HG03095 (cell line): ENCODE measurements around the gene MCRIP2.
A peak's percentile ranks its signal among the peaks of the same experiment; 100 is the strongest.
"Not testable (repeated sequence)": the region's sequence is repeated elsewhere in the genome, so short reads cannot be mapped to it uniquely, and the experiment has no call there.

Source experiments
- ATAC-seq: cut with Tn5 transposase; IDR thresholded peaks from one replicate; pipeline ENCODE4 v1.9.1; 2021; ENCODE audit warnings: moderate library complexity; ENCODE audit not compliant: unreplicated experiment

The MCRIP2 gene, protein sequence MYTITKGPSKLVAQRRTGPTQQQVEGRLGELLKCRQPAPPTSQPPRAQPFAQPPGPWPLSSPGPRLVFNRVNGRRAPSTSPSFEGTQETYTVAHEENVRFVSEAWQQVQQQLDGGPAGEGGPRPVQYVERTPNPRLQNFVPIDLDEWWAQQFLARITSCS

GRCh38 chr16:641326-642188, at the start of gene MCRIP2:
MCRIP2 (plus strand) TSS chr16:641828; CDS start chr16:641992, 164 bp downstream.
- ATAC-seq, result peak; percentile 43

GRCh38 chr16:591892-592517, 49.6 kb upstream of the MCRIP2 start:
- no peak for ATAC-seq

DNA sequence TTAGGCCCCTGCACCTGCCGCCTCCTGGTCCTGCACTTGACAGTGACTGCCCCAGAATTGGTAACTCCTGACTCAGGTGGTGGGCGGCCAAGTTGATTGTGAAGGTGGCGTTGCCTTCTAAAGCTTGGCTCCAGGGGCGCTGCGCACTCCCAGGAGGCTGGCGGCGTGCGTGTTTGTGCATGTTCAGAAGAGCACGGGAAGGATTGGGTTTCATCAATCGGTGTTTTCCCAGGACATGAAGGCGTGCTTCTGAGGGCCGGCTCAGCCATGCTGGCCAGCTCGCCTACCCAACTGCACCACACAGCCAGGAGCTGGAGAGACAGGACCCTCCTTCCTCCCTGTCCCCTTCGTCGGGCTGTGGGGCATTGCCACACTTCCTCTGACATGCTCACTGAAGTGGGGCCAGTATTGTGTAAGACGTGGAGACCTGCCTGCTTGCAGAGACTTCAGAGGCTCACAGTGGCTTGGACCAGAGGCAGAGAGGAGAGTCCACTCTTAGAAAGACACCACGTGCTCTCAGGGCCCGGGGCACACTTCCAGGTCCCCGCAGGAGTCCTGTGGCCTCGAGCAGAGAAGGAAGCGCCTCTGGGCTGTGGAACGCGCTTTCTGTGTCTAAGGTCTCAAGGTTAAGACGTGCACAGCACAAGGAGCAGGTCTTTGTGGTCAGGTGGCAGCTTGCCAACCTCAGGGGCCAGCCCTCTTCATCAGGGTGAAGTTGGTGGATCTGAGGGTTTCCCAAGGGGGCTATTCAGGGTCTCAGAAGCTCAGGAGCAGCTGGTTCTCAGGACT, 48.9 kb upstream of the MCRIP2 start:
- ATAC-seq, result no peak

DNA sequence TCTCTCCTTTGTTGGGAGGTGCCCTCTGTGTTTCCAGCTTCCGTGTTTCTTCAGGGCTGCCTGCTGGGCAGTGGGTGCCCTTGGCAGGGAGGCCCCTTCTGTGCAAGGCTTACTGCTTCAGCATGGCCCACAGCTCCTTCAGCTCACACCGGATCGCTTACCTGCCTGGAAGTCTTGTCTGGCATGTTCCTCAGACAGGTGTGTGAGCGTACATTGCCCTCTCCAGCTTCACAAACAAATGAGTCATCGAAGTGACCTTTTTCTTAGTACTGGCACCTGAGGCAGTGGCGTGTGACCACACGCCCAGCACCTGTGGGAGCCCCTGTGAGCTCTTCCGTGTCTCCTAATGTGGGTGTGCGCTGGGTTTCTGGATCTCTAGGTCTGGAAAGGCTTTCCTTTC, 48.2 kb upstream of the MCRIP2 start:
- no peak for ATAC-seq

GRCh38 chr16:593807-594206, 47.8 kb upstream of the MCRIP2 start:
- no peak for ATAC-seq

GRCh38 chr16:595094-595528, 46.5 kb upstream of the MCRIP2 start:
- ATAC-seq, result no peak

- no peak for ATAC-seq
Observed at GRCh38 chr16:595942-596735, 45.5 kb upstream of the MCRIP2 start.

DNA sequence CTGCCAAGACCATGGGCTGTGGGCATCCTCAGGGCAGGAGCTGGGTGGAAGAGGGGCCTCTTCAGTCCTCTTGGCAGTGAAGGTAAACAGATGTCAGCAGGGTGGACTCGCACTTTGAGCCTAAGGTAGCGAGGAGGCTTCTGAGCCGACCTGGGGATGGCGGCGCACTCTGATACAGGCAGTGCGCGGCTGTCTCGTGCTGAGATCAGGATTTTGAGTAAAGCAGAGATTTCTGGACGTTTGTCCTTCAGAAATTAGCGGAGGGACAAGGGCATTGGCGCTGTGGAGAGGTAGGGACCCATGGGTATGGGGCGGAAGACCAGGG, 44.9 kb upstream of the MCRIP2 start:
- no peak for ATAC-seq

DNA sequence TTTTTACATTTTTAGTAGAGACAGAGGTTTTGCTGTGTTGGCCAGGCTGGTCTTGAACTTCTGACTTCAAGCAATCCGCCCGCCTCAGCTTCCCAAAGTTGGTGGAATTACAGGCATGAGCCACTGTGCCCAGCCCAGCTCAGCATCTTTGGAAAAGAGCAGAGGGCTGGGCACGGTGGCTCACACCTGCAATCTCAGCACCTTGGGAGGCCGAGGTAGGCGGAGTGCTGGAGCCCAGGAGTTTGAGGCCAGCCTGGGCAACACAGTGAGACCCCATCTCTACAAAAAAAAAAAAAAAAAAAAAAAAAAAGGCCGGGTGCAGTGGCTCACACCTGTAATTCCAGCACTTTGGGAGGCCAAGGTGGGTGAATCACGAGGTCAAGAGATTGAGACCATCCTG, 44.0 kb upstream of the MCRIP2 start:
- not testable (repeated sequence) for ATAC-seq

GRCh38 chr16:598823-599739, 42.5 kb upstream of the MCRIP2 start:
- no peak for ATAC-seq

GRCh38 chr16:600781-601180, 40.8 kb upstream of the MCRIP2 start:
- no peak for ATAC-seq

GRCh38 chr16:603933-604332, 37.7 kb upstream of the MCRIP2 start:
- ATAC-seq, result no peak

- no peak for ATAC-seq
Observed at GRCh38 chr16:606656-607307, 34.8 kb upstream of the MCRIP2 start.

DNA sequence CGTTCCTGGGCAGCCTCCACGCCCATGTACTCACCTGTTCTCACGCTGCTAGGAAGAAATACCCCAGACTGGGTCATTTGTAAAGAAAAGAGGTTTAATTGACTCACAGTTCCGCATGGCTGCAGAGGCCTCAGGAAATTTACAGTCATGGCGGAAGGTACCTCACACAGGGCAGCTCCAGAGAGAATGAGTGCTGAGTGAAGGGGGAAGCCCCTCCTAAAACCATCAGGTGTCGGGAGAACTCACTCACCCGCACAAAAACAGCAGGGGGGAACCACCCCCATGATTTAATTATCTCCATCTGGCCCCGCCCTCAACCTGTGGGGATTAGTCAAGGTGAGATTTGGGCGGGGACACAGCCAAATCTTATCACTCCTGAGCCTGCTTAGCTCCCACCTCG, 33.6 kb upstream of the MCRIP2 start:
- ATAC-seq, result no peak

DNA sequence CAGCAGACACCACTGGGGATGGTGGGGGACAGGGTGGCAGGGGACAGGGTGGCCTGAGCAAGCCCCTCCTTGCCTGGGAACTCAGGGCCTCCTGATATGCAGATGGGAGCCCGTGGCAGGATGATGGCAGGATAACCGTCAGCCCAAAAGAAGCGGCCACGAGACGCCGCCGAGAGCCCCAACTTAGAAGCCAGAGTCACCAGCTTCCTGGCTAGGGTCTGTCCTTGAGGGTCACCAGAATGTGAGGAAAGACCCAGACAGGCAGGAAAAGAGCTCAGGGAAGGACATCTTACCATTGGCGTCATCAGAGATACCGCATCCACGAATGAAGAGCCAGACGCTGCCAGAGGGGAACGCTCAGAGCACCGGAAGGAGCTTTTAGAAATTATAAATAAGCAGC, 32.3 kb upstream of the MCRIP2 start:
- ATAC-seq, result no peak

- no peak for ATAC-seq
Observed at GRCh38 chr16:609984-610383, 31.6 kb upstream of the MCRIP2 start.

DNA sequence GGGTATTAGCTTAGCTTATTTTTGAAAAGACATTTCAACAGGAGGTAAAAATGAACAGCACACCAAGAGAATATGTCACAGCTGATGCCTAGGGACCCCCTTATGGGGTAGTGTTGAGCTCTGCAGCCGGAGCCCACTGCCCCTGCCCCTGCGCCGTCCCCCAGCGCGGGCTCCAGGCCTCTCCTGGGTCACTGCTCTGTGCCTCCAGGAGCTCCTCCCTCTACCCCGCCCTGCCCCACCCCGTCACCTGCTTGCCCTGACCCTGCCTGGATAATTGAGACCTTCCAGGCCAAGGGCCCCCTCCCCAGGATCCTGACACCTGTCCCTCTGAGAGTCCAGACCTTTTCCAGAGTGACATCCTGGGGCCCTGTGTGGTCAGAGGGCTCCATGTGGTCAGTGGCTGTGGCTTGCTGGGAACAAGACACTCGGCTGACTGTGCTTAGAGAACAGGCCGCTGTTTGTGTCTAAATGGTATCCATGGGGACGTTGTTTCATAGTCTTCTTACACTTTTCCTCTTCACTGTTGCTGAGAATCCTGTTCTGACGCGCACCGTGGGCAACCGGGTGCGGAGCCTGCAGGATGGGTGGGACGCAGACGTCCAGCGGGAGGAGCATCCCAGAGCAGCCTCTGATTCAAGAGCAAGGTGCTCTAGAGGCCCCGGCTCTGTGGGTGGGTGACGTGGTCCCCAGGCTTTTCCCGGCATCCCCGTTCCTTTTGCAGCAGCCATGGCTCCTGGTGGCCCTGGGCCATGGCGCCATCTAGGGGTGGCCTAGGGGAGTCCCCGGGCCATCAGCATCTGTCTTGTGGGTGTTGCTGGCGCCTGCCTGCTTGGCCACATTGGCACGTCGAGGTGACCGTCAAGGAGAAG, 30.9 kb upstream of the MCRIP2 start:
- no peak for ATAC-seq

- no peak for ATAC-seq
Observed at GRCh38 chr16:615122-615521, 26.5 kb upstream of the MCRIP2 start.
